SK-N-SH (cell line): ENCODE measurements around the gene SCD5.

Source experiments
- ELF1 ChIP-seq: IDR thresholded peaks from 2 replicates; pipeline ENCODE4 v1.4.0; 2012
- EZH2phosphoT487 ChIP-seq: fragments of 200-600 bp; sonication (generic); IDR thresholded peaks from 2 replicates; pipeline ENCODE4 v1.6.1; 2017; ENCODE audit warnings: low read depth, mixed run types, mild to moderate bottlenecking, antibody characterized with exemption, moderate library complexity, borderline replicate concordance
- POLR2AphosphoS5 ChIP-seq: IDR thresholded peaks from 2 replicates; pipeline ENCODE4 v1.6.1; 2012; ENCODE audit warnings: low read depth, low read length
- TF ChIP-seq, protein P1 (sequence below): fragments of 200-600 bp; sonication (generic); IDR thresholded peaks from 2 replicates; pipeline ENCODE4 v1.6.1; 2017; ENCODE audit warnings: antibody characterized with exemption, mild to moderate bottlenecking, moderate library complexity

DNA sequence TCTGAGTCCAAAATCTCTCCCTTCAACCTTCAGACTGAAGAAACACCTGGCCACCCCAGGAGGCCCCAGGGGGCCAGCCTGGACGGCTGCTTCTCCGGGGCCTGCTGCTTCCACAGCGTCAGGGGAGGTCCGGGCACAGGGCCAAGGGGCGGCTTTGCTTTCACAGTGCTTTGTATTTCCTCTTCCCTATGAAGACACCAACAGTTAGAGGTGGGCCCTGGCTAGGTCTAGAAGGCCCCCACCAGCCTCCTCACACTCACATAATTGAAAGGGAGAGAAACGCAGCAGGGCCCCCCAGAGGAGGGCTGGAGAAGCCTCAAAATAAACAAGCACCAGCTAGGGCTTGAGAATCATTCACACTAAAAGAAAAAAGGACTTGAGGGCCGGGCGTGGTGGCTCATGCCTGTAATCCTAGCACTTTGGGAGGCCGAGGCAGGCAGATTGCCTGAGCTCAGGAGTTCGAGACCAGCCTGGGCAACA is 17.8 kb downstream of the SCD5 start:
- TF ChIP-seq, protein P1, sequence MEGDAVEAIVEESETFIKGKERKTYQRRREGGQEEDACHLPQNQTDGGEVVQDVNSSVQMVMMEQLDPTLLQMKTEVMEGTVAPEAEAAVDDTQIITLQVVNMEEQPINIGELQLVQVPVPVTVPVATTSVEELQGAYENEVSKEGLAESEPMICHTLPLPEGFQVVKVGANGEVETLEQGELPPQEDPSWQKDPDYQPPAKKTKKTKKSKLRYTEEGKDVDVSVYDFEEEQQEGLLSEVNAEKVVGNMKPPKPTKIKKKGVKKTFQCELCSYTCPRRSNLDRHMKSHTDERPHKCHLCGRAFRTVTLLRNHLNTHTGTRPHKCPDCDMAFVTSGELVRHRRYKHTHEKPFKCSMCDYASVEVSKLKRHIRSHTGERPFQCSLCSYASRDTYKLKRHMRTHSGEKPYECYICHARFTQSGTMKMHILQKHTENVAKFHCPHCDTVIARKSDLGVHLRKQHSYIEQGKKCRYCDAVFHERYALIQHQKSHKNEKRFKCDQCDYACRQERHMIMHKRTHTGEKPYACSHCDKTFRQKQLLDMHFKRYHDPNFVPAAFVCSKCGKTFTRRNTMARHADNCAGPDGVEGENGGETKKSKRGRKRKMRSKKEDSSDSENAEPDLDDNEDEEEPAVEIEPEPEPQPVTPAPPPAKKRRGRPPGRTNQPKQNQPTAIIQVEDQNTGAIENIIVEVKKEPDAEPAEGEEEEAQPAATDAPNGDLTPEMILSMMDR, result peak; percentile 28; the same call in 1 of the 2 replicates
- TF ChIP-seq POLR2AphosphoS5 (no peak), ELF1 (no peak), EZH2phosphoT487 (no peak)
